HG02943 (cell line): Measurements from ENCODE around the gene ATL3.
A peak's percentile ranks its signal among the peaks of the same experiment; 100 is the strongest.
"Not testable (repeated sequence)": the region's sequence is repeated elsewhere in the genome, so short reads cannot be mapped to it uniquely, and the experiment has no call there.

Experiments
- ATAC-seq: cut with Tn5 transposase; IDR thresholded peaks from one replicate; pipeline ENCODE4 v1.9.1; 2021; ENCODE audit warnings: mild to moderate bottlenecking, low read depth, moderate library complexity; ENCODE audit not compliant: unreplicated experiment

ATL3 gene

DNA sequence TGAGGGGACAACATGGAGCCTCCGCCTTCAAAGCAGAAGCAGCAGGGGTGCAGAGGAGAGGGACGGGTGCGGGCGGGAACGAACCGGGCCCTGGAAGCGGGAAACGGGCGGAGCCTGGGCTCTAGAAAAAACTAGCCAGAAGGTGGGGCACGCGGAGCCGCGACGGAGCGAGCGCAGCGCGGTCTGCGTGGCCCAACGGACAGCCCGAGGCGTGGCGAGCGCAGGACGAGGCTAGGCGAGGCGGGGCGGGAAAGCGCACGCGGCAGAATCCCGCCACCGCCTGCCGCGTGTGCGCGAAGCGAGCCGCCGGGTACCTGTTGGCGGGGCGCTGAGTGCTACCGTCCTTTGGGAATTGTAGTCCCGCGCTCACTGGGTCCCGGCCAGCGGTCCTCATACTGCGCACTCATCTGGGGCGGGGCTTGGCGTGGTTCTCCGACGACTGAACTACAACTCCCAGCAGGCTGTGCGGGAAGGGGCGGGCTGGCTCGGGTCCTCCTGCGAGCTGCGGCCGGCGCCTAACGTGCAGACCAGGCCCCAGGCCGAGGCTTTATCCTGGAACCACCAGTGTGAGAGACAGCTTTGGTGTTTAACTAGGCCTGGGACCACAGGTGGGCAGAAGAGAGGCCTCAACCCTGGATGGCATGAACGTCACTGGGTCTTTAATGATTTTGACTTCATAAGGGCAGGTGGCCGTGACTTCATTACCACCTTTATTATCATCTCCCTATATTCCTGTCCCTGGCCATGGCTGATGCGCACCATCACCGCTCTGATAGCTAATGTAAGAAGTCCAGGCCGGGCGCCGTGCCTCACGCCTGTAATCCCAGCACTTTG lies at the start of gene ATL3:
ATL3 (minus strand) TSS at position 55 of the 834 bp plus-strand sequence; CDS start at position 14, 41 bp downstream.
- ATAC-seq, result peak; percentile 89

DNA sequence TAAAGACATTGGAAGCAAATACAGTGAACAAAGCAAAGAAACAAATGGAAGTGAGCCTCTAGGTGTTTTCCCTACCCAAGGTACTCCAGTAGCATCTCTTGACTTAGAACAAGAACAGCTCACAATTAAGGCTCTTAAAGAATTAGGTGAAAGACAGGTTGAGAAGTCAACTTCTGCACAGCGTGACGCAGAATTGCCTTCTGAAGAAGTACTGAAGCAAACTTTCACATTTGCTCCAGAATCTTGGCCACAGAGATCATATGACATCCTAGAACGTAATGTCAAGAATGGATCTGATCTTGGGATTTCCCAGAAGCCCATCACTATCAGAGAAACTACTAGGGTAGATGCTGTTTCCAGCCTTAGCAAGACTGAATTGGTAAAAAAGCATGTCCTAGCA lies 49.4 kb upstream of the ATL3 start:
- no peak for ATAC-seq

DNA sequence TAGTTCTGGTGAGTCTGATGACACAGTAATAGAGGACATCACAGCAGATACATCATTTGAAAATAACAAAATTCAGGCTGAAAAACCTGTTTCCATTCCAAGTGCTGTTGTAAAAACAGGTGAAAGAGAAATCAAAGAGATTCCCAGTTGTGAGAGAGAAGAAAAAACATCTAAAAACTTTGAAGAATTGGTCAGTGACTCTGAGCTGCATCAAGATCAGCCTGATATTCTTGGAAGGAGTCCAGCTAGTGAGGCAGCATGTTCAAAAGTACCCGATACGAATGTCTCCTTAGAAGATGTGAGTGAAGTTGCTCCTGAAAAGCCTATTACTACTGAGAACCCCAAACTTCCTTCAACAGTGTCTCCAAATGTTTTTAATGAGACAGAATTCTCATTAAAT lies 48.8 kb upstream of the ATL3 start:
- no peak for ATAC-seq

GRCh38 chr11:63719001-63719400 lies 47.8 kb upstream of the ATL3 start:
- no peak for ATAC-seq

DNA sequence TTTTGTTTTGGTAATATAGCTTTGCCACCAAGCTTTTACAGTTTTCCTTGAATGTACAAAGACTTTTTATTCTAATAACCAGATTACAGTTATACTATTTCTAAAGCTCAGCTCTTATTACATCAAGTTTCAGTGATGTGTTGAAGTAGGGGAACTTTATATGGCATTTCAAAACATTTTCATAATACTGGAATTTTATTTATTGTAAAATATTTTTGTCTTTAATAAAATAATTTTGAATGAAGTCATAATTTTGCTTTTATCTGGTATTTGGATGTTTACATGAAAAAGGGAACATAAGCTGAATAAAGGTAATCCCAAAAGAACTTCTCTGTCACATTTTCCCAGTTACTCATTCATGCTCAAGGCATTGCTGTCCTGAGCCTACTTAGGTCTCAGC lies 44.9 kb upstream of the ATL3 start:
- no peak for ATAC-seq

DNA sequence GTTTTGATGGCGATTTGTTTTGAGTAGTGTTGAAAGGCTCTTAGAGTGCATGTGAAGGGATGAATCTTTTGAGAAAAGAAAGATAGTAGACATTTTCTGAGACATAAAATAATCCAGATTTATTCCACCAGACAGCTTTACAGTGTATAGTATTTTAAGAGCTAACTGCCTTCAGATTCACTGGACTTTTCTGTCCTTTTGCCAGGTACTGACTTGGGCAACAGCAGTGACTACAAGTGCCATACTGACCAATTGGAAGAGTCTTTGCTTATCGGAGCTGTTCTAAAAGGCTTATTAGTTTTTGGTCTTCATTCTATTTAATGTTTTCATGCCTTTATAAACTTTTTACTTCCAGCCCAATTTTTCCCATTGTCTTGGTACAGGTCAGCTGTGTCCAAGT lies 42.6 kb upstream of the ATL3 start:
- ATAC-seq, result no peak

DNA sequence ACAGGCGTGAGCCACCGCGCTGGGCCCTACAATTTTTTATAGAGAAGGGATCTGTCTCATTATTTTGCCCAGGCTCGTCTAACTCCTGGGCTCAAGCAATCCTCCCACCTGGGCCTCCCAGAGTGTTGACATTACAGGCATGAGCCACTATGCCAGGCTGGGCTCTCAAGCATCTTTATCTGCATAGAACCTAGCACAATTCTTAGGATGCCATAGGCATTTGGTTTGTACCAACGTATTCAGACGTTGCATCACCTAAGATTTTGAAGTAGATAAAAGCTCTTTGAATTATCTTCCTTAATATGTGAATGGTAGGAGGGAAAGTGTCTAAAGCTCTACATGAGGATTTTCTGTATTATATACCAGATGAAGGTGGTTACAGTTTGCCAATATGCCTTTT lies 40.7 kb upstream of the ATL3 start:
- ATAC-seq, result no peak

- ATAC-seq, result no peak
Measured at GRCh38 chr11:63710476-63711217, 39.5 kb upstream of the ATL3 start.

- no peak for ATAC-seq
Measured at GRCh38 chr11:63709336-63709884, 38.2 kb upstream of the ATL3 start.

DNA sequence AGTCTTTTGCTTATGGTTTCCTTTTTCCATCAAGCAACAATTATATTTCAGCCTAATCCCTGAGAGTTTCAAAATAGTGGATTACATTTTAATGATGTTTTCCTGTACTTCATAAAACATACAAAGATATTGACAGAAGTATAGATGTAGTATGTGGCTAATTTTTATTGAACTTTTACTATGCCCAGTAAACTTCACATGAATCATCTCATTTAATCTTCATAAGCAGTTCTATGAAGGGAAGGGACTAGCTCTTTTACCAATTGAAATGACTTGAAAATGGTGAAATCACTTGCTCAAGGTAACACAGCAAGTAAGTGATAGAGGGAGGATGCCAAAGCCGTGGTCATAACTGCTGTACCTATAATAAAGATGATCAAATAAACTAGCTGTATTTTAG lies 37.6 kb upstream of the ATL3 start:
- no peak for ATAC-seq

DNA sequence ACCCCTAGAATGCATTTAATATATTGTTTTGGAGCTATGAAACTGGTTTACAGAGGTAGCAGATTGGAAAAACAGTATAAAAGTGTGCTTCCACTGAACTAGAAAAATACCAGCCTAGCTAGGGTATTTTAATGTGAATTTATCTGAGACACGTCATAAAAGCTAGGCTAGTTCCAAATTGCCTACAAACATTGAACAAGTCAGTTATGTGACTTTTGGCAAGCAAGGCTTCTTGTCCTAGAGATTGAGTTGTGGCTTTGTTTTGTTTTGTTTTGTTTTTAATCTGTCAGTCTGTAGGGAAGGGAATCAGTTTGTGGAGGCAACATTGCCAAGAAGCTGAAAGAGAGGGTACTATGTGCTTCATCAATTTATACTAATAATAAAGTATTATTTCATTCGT lies 34.4 kb upstream of the ATL3 start:
- no peak for ATAC-seq

DNA sequence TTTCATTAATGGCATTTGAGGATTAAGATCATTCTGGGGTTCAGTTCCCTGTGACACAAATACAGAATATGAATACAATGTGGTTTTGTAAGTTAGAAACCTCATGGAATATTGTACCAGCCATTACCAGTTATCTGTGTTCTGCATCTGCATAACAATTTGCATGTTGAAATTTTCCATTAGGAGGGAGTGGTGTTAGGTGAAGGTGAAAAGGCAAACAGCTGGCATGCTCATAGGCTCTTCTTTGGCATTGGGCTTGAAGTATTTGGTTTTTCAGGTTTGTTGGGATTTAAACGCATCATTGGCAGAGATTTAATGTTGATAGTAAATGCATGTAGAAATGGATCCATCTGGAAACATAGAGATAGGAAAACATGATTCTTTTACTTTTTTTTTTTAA lies 28.7 kb upstream of the ATL3 start:
- ATAC-seq, result no peak

- ATAC-seq, result no peak
Measured at GRCh38 chr11:63698976-63699733, 28.0 kb upstream of the ATL3 start.

DNA sequence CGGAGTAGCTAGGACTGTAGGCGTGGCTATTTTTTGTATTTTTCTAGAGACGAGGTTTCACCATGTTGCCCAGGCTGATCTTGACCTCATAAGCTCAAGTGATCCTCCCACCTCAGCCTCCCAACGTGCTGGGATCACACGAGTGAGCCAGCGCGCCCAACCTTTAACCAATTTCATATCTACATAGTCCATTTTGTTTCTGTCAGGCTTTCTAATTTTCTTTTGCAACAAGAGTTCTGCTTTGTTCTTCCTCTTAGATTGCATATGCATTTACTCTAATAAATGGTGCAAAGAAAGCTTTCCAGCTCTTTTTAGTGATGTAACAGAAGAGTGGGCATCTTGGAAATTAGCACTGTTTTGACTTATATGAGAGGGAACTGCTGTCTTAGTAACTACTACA lies 23.4 kb upstream of the ATL3 start:
- no peak for ATAC-seq

DNA sequence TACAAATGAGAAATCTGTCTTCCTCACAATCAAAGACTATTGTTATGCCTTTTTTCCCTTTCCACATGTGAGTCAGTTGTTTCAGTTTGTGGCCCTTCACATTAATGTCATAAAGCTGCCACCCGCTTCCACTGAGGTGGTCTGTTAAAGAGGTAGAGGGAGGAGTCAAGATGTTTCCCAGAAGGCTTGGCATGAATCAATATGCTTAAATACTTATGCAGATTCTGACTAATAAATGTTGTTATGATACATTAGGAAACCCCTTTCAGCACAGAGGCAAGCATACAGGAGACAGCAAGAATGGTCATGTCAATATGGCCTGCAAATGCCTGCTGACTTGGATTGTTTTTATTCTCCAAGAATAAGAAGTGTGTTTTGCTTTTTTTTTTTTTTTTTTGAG lies 16.7 kb upstream of the ATL3 start:
- no peak for ATAC-seq

DNA sequence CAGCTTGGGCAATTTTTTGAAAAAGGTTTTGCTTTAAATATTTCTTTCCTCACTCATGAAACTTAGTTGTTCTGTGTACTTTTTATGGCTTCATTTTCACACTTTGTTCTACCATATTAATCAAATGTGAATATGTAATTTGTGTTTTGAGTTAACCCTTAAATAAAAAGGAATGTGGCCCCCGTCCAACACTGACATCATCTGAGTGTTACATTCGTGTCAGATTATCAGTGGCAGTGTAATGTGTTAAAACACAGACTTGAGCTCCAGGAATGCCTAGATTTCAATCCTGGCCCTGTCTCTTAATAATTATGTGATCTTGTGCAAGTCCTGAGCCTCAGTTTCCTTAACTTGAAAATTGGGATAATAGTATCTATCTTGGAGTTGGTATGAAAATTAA lies 15.8 kb upstream of the ATL3 start:
- no peak for ATAC-seq

GRCh38 chr11:63685158-63685721 lies 14.1 kb upstream of the ATL3 start:
- ATAC-seq, result not testable (repeated sequence)

DNA sequence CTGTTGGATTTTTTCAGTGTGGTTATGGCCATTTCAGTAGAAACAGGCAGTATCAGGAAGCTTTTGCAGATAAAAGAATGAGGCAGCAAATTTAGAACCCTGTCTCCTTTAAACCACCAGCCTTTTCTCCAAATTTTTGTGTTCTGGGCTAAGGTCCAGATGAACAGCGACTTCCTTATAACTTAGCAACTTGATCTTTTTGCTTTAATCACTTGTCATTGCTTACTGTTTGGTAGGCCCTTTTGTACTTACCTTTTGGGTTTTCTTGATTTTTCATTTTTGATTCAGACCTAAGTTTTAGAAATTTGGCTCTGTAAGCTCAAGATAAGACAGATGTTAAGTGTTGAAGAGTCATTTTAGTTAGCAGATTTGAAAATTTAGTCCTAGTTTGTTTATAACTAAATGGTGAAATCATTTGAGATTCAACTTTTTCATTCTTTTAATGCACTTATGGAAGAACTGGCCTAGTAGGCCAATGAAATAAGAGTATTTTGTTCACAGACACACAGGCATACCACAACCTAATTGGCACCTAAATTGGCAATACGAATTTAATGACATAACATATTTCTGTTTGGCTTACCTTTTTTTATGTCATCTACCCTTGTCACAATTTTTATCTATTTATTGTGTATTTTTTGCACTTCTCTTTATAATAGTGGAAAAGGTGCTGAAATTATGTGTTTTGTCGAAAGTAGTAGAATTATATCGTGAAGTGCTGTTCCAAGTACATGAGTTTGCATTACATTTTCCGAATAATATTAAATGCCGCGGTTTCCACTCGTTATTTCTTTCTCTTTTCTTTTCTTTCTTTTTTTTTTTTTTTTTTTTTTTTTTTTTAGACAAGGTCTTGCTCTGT lies 12.2 kb upstream of the ATL3 start:
- no peak for ATAC-seq
